ENCODE results near the gene TBL2. TPM values are rescaled to one million over a fixed set of nuclear protein-coding genes. Genes with fewer than 3 reads are reported as not detected.
"Not testable (repeated sequence)": the region's sequence is repeated elsewhere in the genome, so short reads cannot be mapped to it uniquely, and the experiment has no call there.

Gene TBL2
- total RNA-seq, 1 donor: 51.2 TPM

GRCh38 chr7:73606801-73607691 is 28.7 kb upstream of the TBL2 start:
- peak; percentile 54 to 73 (median 61) for DNase-seq (ENCODE audit: low read depth in 2 of 3, low spot score in 2 of 3)

- no peak for DNase-seq (ENCODE audit: low read depth in 2 of 3, low spot score in 2 of 3)
These were observed 27.3 kb upstream of the TBL2 start for GRCh38 chr7:73605601-73606220.

- DNase-seq (ENCODE audit: low read depth in 2 of 3, low spot score in 2 of 3): no peak
These were observed 24.6 kb upstream of the TBL2 start for GRCh38 chr7:73602721-73603651.

- no peak for DNase-seq (ENCODE audit: low read depth in 2 of 3, low spot score in 2 of 3)
These were observed 21.5 kb upstream of the TBL2 start for GRCh38 chr7:73599916-73600315.

- no peak for DNase-seq (ENCODE audit: low read depth in 2 of 3, low spot score in 2 of 3)
These were observed 20.9 kb upstream of the TBL2 start for GRCh38 chr7:73599151-73599882.

GRCh38 chr7:73597978-73598782 is 19.8 kb upstream of the TBL2 start:
- DNase-seq (ENCODE audit: low read depth in 2 of 3, low spot score in 2 of 3): no peak

- no peak for DNase-seq (ENCODE audit: low read depth in 2 of 3, low spot score in 2 of 3)
These were observed 18.0 kb upstream of the TBL2 start for GRCh38 chr7:73596191-73597065.

GRCh38 chr7:73595358-73595757 is 17.0 kb upstream of the TBL2 start:
- DNase-seq (ENCODE audit: low read depth in 2 of 3, low spot score in 2 of 3): no peak

- no peak for DNase-seq (ENCODE audit: low read depth in 2 of 3, low spot score in 2 of 3)
These were observed 15.0 kb upstream of the TBL2 start for GRCh38 chr7:73593207-73594045.

- DNase-seq (ENCODE audit: low read depth in 2 of 3, low spot score in 2 of 3): no peak
These were observed 8.5 kb upstream of the TBL2 start for GRCh38 chr7:73586911-73587310.

GRCh38 chr7:73585196-73585595 is 6.8 kb upstream of the TBL2 start:
- DNase-seq (ENCODE audit: low read depth in 2 of 3, low spot score in 2 of 3): no peak

GRCh38 chr7:73582664-73583202 is 4.4 kb upstream of the TBL2 start:
- no peak for DNase-seq (ENCODE audit: low read depth in 2 of 3, low spot score in 2 of 3)

GRCh38 chr7:73581006-73581405 is 2.6 kb upstream of the TBL2 start:
- not testable (repeated sequence) for DNase-seq (ENCODE audit: low read depth in 2 of 3, low spot score in 2 of 3)

GRCh38 chr7:73577627-73578341 is 595 bp downstream of the TBL2 start:
- DNase-seq (ENCODE audit: low read depth in 2 of 3, low spot score in 2 of 3): peak in 1 of 3 donors; percentile 15

- DNase-seq (ENCODE audit: low read depth in 2 of 3, low spot score in 2 of 3): no peak
These were observed 4.6 kb downstream of the TBL2 start for GRCh38 chr7:73573791-73574190.

- no peak for DNase-seq (ENCODE audit: low read depth in 2 of 3, low spot score in 2 of 3)
These were observed 5.1 kb downstream of the TBL2 start for GRCh38 chr7:73573276-73573675.

- no peak for DNase-seq (ENCODE audit: low read depth in 2 of 3, low spot score in 2 of 3)
These were observed 5.6 kb downstream of the TBL2 start for GRCh38 chr7:73572767-73573186.
